Kidney (tissue), 14 donors: ENCODE data around the gene ABHD18. TPM values are rescaled to one million over a fixed set of nuclear protein-coding genes. Genes with fewer than 3 reads are reported as not detected.
A peak's percentile ranks its signal among the peaks of the same experiment; 100 is the strongest.
"Not testable (repeated sequence)": the region's sequence is repeated elsewhere in the genome, so short reads cannot be mapped to it uniquely, and the experiment has no call there.

Experiments used
- DNase-seq, 5 donors: peaks; one replicate each; pipeline ENCODE4 v3.0.0-alpha.2; 2013 to 2020
- FAIRE-seq: peaks from 2 replicates; lab custom pipeline; 2012; peaks lifted over from hg19 to GRCh38; lab: Jason Lieb, UNC
- H3K27ac ChIP-seq, 2 donors: one replicate each; pipeline ENCODE4 v1.7.0; 2013; ENCODE audit warnings: low read depth in 2 of 2, low read length in 2 of 2, inconsistent platforms in 1 of 2
- H3K27me3 ChIP-seq: one replicate; pipeline ENCODE4 v1.7.1; 2013; ENCODE audit warnings: low read length, inconsistent platforms; ENCODE audit not compliant: control insufficient read depth, insufficient read depth
- H3K36me3 ChIP-seq, 3 donors: one replicate each; pipeline versions ENCODE4 v1.7.0 to v1.7.1; 2013; ENCODE audit warnings: low read length in 3 of 3, control low read depth in 1 of 3, inconsistent platforms in 1 of 3; ENCODE audit not compliant: insufficient read depth in 3 of 3, control insufficient read depth in 2 of 3
- H3K4me1 ChIP-seq, 3 donors: one replicate each; pipeline versions ENCODE4 v1.7.0 to v1.7.1; 2013; ENCODE audit warnings: low read length in 3 of 3, inconsistent platforms in 1 of 3, low read depth in 1 of 3; ENCODE audit not compliant: control insufficient read depth in 2 of 3, insufficient read depth in 2 of 3
- H3K4me3 ChIP-seq, 3 donors: one replicate each; pipeline versions ENCODE4 v1.7.0 to v1.8.1; 2013; ENCODE audit warnings: low read length in 3 of 3, control low read depth in 1 of 3, inconsistent platforms in 1 of 3
- H3K9ac ChIP-seq, 3 donors: one replicate each; pipeline versions ENCODE4 v1.7.0 to v1.7.1; 2013; ENCODE audit warnings: low read length in 3 of 3, control low read depth in 1 of 3, inconsistent platforms in 1 of 3
- H3K9me3 ChIP-seq, 3 donors: one replicate each; pipeline versions ENCODE4 v1.7.0 to v1.7.1; 2013; ENCODE audit warnings: low read length in 3 of 3, control low read depth in 1 of 3, inconsistent platforms in 1 of 3; ENCODE audit not compliant: control insufficient read depth in 2 of 3, insufficient read depth in 1 of 3
- CTCF ChIP-seq: IDR thresholded peaks from 3 replicates; pipeline ENCODE4 v1.5.1; 2012; ENCODE audit warnings: mild to moderate bottlenecking, moderate library complexity, borderline replicate concordance; ENCODE audit not compliant: insufficient read depth; ENCODE audit errors: extremely low read depth
- intact Hi-C: fragments of 100-400 bp; cut with DNase I; formaldehyde crosslinking; loops from one replicate; pipeline ENCODE4 v1.11.1; 2022
- polyA plus RNA-seq: library from polyadenylated mRNA; stranded (reverse); fragments of 350-450 nt; fragmentation: Illumina TruSeq; extraction: RNeasy Lipid Tissue Mini Kit (QIAGEN cat#74804); gene quantifications from one replicate; pipeline ENCODE4 v1.2.3, GENCODE V29; 2014; ENCODE audit warnings: low read depth, low replicate concordance; ENCODE audit not compliant: insufficient read depth
- total RNA-seq: library from RNA; stranded (reverse); fragmentation: NEBNext Ultra II Directional; extraction: Animal tissue kit (Norgen Biotek cat#: 25700); gene quantifications from one replicate; pipeline ENCODE4 v1.2.1, GENCODE V29; 2021
- donor health status: control.
- donor health status: control.
- donor health status: control.
- donor health status: control.
- donor health status: control.
- donor health status: DM: yes; HTN: yes; CAD: no.
- donor health status: Normal renal cell carcinoma (clear cell type).

The ABHD18 gene
- total and polyA plus RNA-seq, 2 donors from 2014 or later: 5.6 to 12.3 TPM

GRCh38 chr4:128061566-128062536 lies 96.6 kb downstream of the ABHD18 start:
- H3K4me3 ChIP-seq: peak overlapping the region; percentile 70 to 81 (median 80)
- no peaks in the 10 kb centered on the region for H3K9me3 ChIP-seq
- intact Hi-C loops: no loop called here
- DNase-seq (peak; percentile 79 to 91 (median 82)), FAIRE-seq (no peak)
- H3K4me1 ChIP-seq: peaks cover 0 to 2% (median 0%) of the 10 kb centered on the region in 3 donors
- TF ChIP-seq CTCF: no peak
- peak overlapping the region; percentile 92 to 93 for H3K27ac ChIP-seq
- peak overlapping the region; percentile 46 to 69 (median 55) for H3K9ac ChIP-seq
- H3K27me3 ChIP-seq: no peaks in the 10 kb centered on the region
- no peaks in the 10 kb centered on the region for H3K36me3 ChIP-seq

GRCh38 chr4:128066453-128066820 lies 101.2 kb downstream of the ABHD18 start:
- H3K4me3 ChIP-seq, DNase-seq, intact Hi-C loops, H3K4me1 ChIP-seq, H3K9ac ChIP-seq, H3K9me3 ChIP-seq, H3K36me3 ChIP-seq, FAIRE-seq, H3K27me3 ChIP-seq, H3K27ac ChIP-seq: not testable (repeated sequence)

- DNase-seq: no peak
- no peak overlapping the region for H3K9ac ChIP-seq
- no peaks in the 10 kb centered on the region for H3K27me3 ChIP-seq
- intact Hi-C loops: no loop called here
- H3K27ac ChIP-seq: no peak overlapping the region
- FAIRE-seq: no peak
- TF ChIP-seq CTCF: no peak
- H3K36me3 ChIP-seq: no peaks in the 10 kb centered on the region
- no peak overlapping the region for H3K4me3 ChIP-seq
- H3K4me1 ChIP-seq: no peaks in the 10 kb centered on the region
- H3K9me3 ChIP-seq: no peaks in the 10 kb centered on the region
These were observed 103.7 kb downstream of the ABHD18 start for GRCh38 chr4:128068918-128069317.

- H3K27ac ChIP-seq: no peak overlapping the region
- DNase-seq (no peak), FAIRE-seq (no peak)
- H3K27me3 ChIP-seq: no peaks in the 10 kb centered on the region
- intact Hi-C loops: no loop called here
- no peak overlapping the region for H3K4me3 ChIP-seq
- no peaks in the 10 kb centered on the region for H3K9me3 ChIP-seq
- H3K4me1 ChIP-seq: no peaks in the 10 kb centered on the region
- TF ChIP-seq CTCF: no peak
- H3K9ac ChIP-seq: no peak overlapping the region
- peaks cover 0 to 6% (median 0%) of the 10 kb centered on the region in 3 donors for H3K36me3 ChIP-seq
These were observed 111.3 kb downstream of the ABHD18 start for GRCh38 chr4:128076464-128076863.

Other genes starting within 250 kb of the ABHD18 start
- gene SLC25A31, start 235.0 kb upstream of the ABHD18 start, total RNA-seq: not detected
- not detected for gene SLC25A31, start 235.0 kb upstream of the ABHD18 start, polyA plus RNA-seq
- 13.5 TPM for gene HSPA4L, start 183.1 kb upstream of the ABHD18 start, total RNA-seq
- gene HSPA4L, start 183.1 kb upstream of the ABHD18 start, polyA plus RNA-seq: 8.8 TPM
- 2.0 TPM for gene PLK4, start 84.5 kb upstream of the ABHD18 start, total RNA-seq
- gene PLK4, start 84.5 kb upstream of the ABHD18 start, polyA plus RNA-seq: 0.56 TPM
- gene MFSD8, start 233 bp upstream of the ABHD18 start, total RNA-seq: 20.5 TPM
- 6.6 TPM for gene MFSD8, start 233 bp upstream of the ABHD18 start, polyA plus RNA-seq
- 24.9 TPM for gene LARP1B, start 95.9 kb downstream of the ABHD18 start, total RNA-seq
- 9.3 TPM for gene LARP1B, start 95.9 kb downstream of the ABHD18 start, polyA plus RNA-seq